B cell (primary cell): Measurements from ENCODE around the gene ST13. TPM values are rescaled to one million over a fixed set of nuclear protein-coding genes. Genes with fewer than 3 reads are reported as not detected.

Source experiments
- ATAC-seq: fragments of 200-7000 bp; cut with Tn5 transposase; one replicate; pipeline ENCODE4 v1.10.0; 2021; ENCODE audit warnings: low read depth, mild to moderate bottlenecking, moderate number of reproducible peaks, moderate library complexity
- CTCF ChIA-PET: fragments of 350-600 bp; sonication (Branson Sonifier 250); formaldehyde crosslinking; loops from one replicate; lab custom pipeline; 2021; ENCODE audit warnings: antibody characterized with exemption, inconsistent platforms; lab: Charles Lee
- POLR2A ChIA-PET: fragments of 350-600 bp; sonication (Branson Sonifier 250); formaldehyde crosslinking; loops from one replicate; lab custom pipeline; 2021; ENCODE audit warnings: antibody characterized with exemption; lab: Charles Lee
- DNase-seq: peaks from one replicate; pipeline ENCODE4 v3.0.0; 2013
- H2AFZ ChIP-seq: 2 replicates; pipeline ENCODE4 v1.6.1; 2012; ENCODE audit warnings: mild to moderate bottlenecking, low read depth, low read length; ENCODE audit not compliant: insufficient read depth, poor library complexity, severe bottlenecking
- H3K27ac ChIP-seq, 2 donors: 1 replicate in 1 of 2; 2 replicates in 1 of 2; pipeline ENCODE4 v1.5.1; 2012 to 2013; ENCODE audit warnings: low read length in 2 of 2, mild to moderate bottlenecking in 2 of 2, moderate library complexity in 1 of 2
- H3K27me3 ChIP-seq, 4 experiments: fragments of 200-600 bp in 1 of 4; sonication (generic) in 1 of 4; replicated peaks in 1 of 4; 1 replicate in 2 of 4; 2 replicates in 2 of 4; pipeline versions ENCODE4 v1.6.1 to v1.7.0; 2013 to 2016; ENCODE audit warnings: low read length in 3 of 4, mild to moderate bottlenecking in 2 of 4, mixed read lengths in 1 of 4, moderate library complexity in 1 of 4; ENCODE audit not compliant: insufficient read depth in 4 of 4, control insufficient read depth in 3 of 4; ENCODE audit errors: control extremely low read depth in 1 of 4
- H3K36me3 ChIP-seq, 2 experiments: replicated peaks in 1 of 2; 1 replicate in 1 of 2; 2 replicates in 1 of 2; pipeline versions ENCODE4 v1.6.1 to v1.7.1; 2013; ENCODE audit warnings: low read length in 1 of 2; ENCODE audit not compliant: insufficient read depth in 2 of 2, control insufficient read depth in 1 of 2; ENCODE audit errors: control extremely low read depth in 1 of 2, extremely low read depth in 1 of 2
- H3K4me1 ChIP-seq, 2 donors: fragments of 200-600 bp in 1 of 2; sonication (generic) in 1 of 2; 1 replicate in 1 of 2; 2 replicates in 1 of 2; pipeline versions ENCODE4 v1.5.1 to v1.6.1; 2013 to 2017; ENCODE audit warnings: low read length in 2 of 2; ENCODE audit not compliant: control insufficient read depth in 2 of 2, insufficient read depth in 2 of 2
- H3K4me2 ChIP-seq: replicated peaks from 2 replicates; pipeline ENCODE3; 2012; ENCODE audit warnings: mild to moderate bottlenecking, low read depth, low read length; ENCODE audit not compliant: poor library complexity, severe bottlenecking
- H3K4me3 ChIP-seq, 5 experiments: fragments of 200-600 bp in 1 of 5; sonication (generic) in 1 of 5; 1 replicate in 3 of 5; 2 replicates in 2 of 5; pipeline versions ENCODE4 v1.5.1 to v1.7.0; 2011 to 2016; ENCODE audit warnings: low read length in 4 of 5, mild to moderate bottlenecking in 4 of 5, low read depth in 2 of 5, control low read depth in 1 of 5, moderate library complexity in 1 of 5; ENCODE audit not compliant: insufficient read depth in 1 of 5; ENCODE audit errors: control extremely low read depth in 1 of 5, extremely low read depth in 1 of 5
- H3K79me2 ChIP-seq: fragments of 200-600 bp; sonication (generic); one replicate; pipeline ENCODE4 v1.6.0; 2016; ENCODE audit warnings: low read length; ENCODE audit not compliant: control insufficient read depth, insufficient read depth
- H3K9ac ChIP-seq: fragments of 200-600 bp; sonication (generic); 2 replicates; pipeline ENCODE4 v1.6.1; 2017; ENCODE audit warnings: mild to moderate bottlenecking, low read length, moderate library complexity
- H3K9me3 ChIP-seq, 3 donors: one replicate each; pipeline versions ENCODE4 v1.6.1 to v1.7.1; 2013; ENCODE audit warnings: low read length in 2 of 3; ENCODE audit not compliant: control insufficient read depth in 2 of 3, insufficient read depth in 1 of 3; ENCODE audit errors: control extremely low read depth in 1 of 3
- H4K20me1 ChIP-seq: 2 replicates; pipeline ENCODE4 v1.6.0; 2012; ENCODE audit warnings: mild to moderate bottlenecking, low read length; ENCODE audit not compliant: insufficient read depth, control insufficient read depth, poor library complexity, severe bottlenecking
- H3K27ac Mint-ChIP-seq: one replicate; pipeline ENCODE4 v1.8.0; 2021; ENCODE audit warnings: mixed read lengths
- H3K27me3 Mint-ChIP-seq: one replicate; pipeline ENCODE4 v1.8.0; 2021; ENCODE audit warnings: mixed read lengths
- H3K4me1 Mint-ChIP-seq: one replicate; pipeline ENCODE4 v1.8.0; 2021; ENCODE audit warnings: mixed read lengths
- H3K4me3 Mint-ChIP-seq: one replicate; pipeline ENCODE4 v1.8.0; 2021; ENCODE audit warnings: mixed read lengths
- H3K9me3 Mint-ChIP-seq: one replicate; pipeline ENCODE4 v1.8.0; 2022; ENCODE audit warnings: mixed read lengths; ENCODE audit not compliant: insufficient read depth
- CTCF ChIP-seq: fragments of 200-600 bp; IDR thresholded peaks from one replicate; pipeline ENCODE4 v1.8.0; 2022; ENCODE audit warnings: antibody characterized with exemption, mild to moderate bottlenecking
- EZH2 ChIP-seq: IDR thresholded peaks from 2 replicates; pipeline ENCODE4 v1.6.1; 2012; ENCODE audit warnings: borderline replicate concordance, low read depth, mild to moderate bottlenecking, moderate library complexity, low read length; ENCODE audit not compliant: insufficient read depth, poor library complexity, severe bottlenecking
- WGBS: methylation state at CpG from one replicate; pipeline ENCODE4 v1.1.5; 2013; ENCODE audit warnings: missing lambda C conversion rate; ENCODE audit not compliant: insufficient coverage; 5-methylcytosine and 5-hydroxymethylcytosine counted together
- intact Hi-C: fragments of 100-400 bp; cut with micrococcal nuclease; formaldehyde crosslinking; loops from one replicate; pipeline ENCODE4 v1.10.0; 2022
- polyA plus RNA-seq: library from polyadenylated mRNA; depleted of rRNA; stranded (reverse); fragments of >200 nt; gene quantifications from 2 replicates; pipeline ENCODE4 v1.2.3, GENCODE V29; 2012
- total RNA-seq, 2 donors: library from RNA; stranded (reverse); fragments of 120-200 nt in 1 of 2; gene quantifications; 1 replicate in 1 of 2; 2 replicates in 1 of 2; pipeline versions ENCODE4 v1.2.3 to v1.2.4, GENCODE V29; 2013 to 2022

The ST13 gene
- total and polyA plus RNA-seq, 2 donors (not counting 1 experiment from before 2014, with no cell fraction given): 44.6 to 187 TPM

- Histone ChIP-seq H3K27me3 (no peaks in the 10 kb centered on the region), H3K36me3 (peaks cover 0 to 10% of the 10 kb centered on the region in 2 experiments), H3K79me2 (peaks cover 56% of the 10 kb centered on the region), H3K27ac (peak overlapping the region; percentile 59 to 75), H3K9ac (peak overlapping the region; percentile 98), H3K4me2 (peak overlapping the region; percentile 77), H3K4me3 (peak overlapping the region; percentile 74 to 100 (median 98)), H4K20me1 (peaks cover 10% of the 10 kb centered on the region), H2AFZ (peak overlapping the region; percentile 100), H3K9me3 (no peaks in the 10 kb centered on the region), H3K4me1 (peaks cover 22 to 27% of the 10 kb centered on the region in 2 donors)
- CTCF ChIA-PET: interaction anchor here (0.6 to 2.9 kb wide), 4 partner anchors 81 to 135 kb away, joined by 3 to 14 read pairs (median 6); no protein-coding TSS in a partner anchor
- intact Hi-C loops: loop anchor here (2.0 to 5.0 kb wide), 4 partner anchors 56 to 641 kb away; partner anchors contain the start of genes ADSL, EP300 and TNRC6B
- POLR2A ChIA-PET: interaction anchor here (0.5 to 1.1 kb wide), 4 partner anchors 11 to 1430 kb away, joined by 3 to 4 read pairs (median 3); no protein-coding TSS in a partner anchor
- H3K27me3 Mint-ChIP-seq: no peaks in the 10 kb centered on the region
- 14% methylated on average over 12 of the region's 14 CpGs for WGBS
- no peaks in the 10 kb centered on the region for H3K9me3 Mint-ChIP-seq
- DNase-seq (no peak), ATAC-seq (no peak)
- TF ChIP-seq EZH2 (no peak), CTCF (no peak)
- peak overlapping the region; percentile 91 for H3K27ac Mint-ChIP-seq
- peak overlapping the region; percentile 95 for H3K4me3 Mint-ChIP-seq
- peaks cover 31% of the 10 kb centered on the region for H3K4me1 Mint-ChIP-seq
Measured at GRCh38 chr22:40818192-40818746, 38.2 kb downstream of the ST13 start.

GRCh38 chr22:40817737-40818136 is 38.7 kb downstream of the ST13 start:
- Histone ChIP-seq H3K27ac (peak overlapping the region in 1 of 2 donors; percentile 38), H3K9me3 (no peaks in the 10 kb centered on the region), H4K20me1 (peaks cover 10% of the 10 kb centered on the region), H3K9ac (peak overlapping the region; percentile 98), H2AFZ (peak overlapping the region; percentile 100), H3K4me3 (peak overlapping the region in 1 of 5 experiments; percentile 98), H3K36me3 (peaks cover 0 to 9% of the 10 kb centered on the region in 2 experiments), H3K79me2 (peaks cover 60% of the 10 kb centered on the region), H3K27me3 (no peaks in the 10 kb centered on the region), H3K4me1 (peaks cover 22 to 27% of the 10 kb centered on the region in 2 donors), H3K4me2 (peak overlapping the region; percentile 77)
- H3K9me3 Mint-ChIP-seq: no peaks in the 10 kb centered on the region
- TF ChIP-seq EZH2: no peak
- TF ChIP-seq CTCF: no peak
- no peaks in the 10 kb centered on the region for H3K27me3 Mint-ChIP-seq
- ChIA-PET POLR2A (interaction anchor here (0.6 to 1.1 kb wide), 2 partner anchors 10 to 420 kb away, joined by 3 to 5 read pairs; no protein-coding TSS in a partner anchor), CTCF (interaction anchor here (1.6 to 2.9 kb wide), 2 partner anchors 81 to 134 kb away, joined by 7 to 14 read pairs; no protein-coding TSS in a partner anchor)
- no peak for ATAC-seq
- H3K4me3 Mint-ChIP-seq: peak overlapping the region; percentile 95
- peak; percentile 26 for DNase-seq
- H3K4me1 Mint-ChIP-seq: peaks cover 31% of the 10 kb centered on the region
- H3K27ac Mint-ChIP-seq: peak overlapping the region; percentile 47
- intact Hi-C loops: loop anchor here (2.0 to 5.0 kb wide), 4 partner anchors 55 to 641 kb away; partner anchors contain the start of genes ADSL, EP300 and TNRC6B
- WGBS: 96% methylated on average over 4 of the region's 4 CpGs
